K562 (cell line): ENCODE measurements around the gene PLEKHA8. TPM values are rescaled to one million over a fixed set of nuclear protein-coding genes. Genes with fewer than 3 reads are reported as not detected.

ENCODE experiments used
- ATAC-seq: fragments of 200-7000 bp; cut with Tn5 transposase; 3 replicates; pipeline ENCODE4 v1.9.1; 2020; ENCODE audit warnings: moderate library complexity
- BruUV-seq: library from RNA; stranded (reverse); fragments of 400-500 nt; replicated peaks from 2 replicates; lab custom pipeline; 2021; lab: Mats Ljungman, UMichigan
- CTCF ChIA-PET: fragments of 300-600 bp; formaldehyde crosslinking; extraction: SDS; loops from one replicate; lab custom pipeline; 2021; ENCODE audit warnings: low intra/inter-chr PET ratio; lab: Yijun Ruan, JAX
- POLR2A ChIA-PET: fragments of 300-600, 350-650 bp; sonication (Branson Sonifier 250); formaldehyde crosslinking; extraction: SDS; loops from one replicate; lab custom pipeline; 2021; ENCODE audit warnings: antibody characterized with exemption, inconsistent platforms; lab: Yijun Ruan, JAX
- DNase-seq, 4 experiments: peaks; one replicate each; pipeline versions ENCODE4 v3.0.0 to v3.0.0-alpha.2; 2011 to 2018; ENCODE audit warnings: low spot score in 3 of 4, mixed read lengths in 3 of 4; ENCODE audit errors: extremely low read depth in 1 of 4
- FAIRE-seq: peaks from 2 replicates; lab custom pipeline; 2011; peaks lifted over from hg19 to GRCh38; lab: Jason Lieb, UNC
- H2AFZ ChIP-seq: 2 replicates; pipeline ENCODE4 v1.6.0; 2011; ENCODE audit warnings: low read depth, low read length, control low read depth, inconsistent platforms
- H3K27ac ChIP-seq: fragments of 200-600 bp; 3 replicates; pipeline ENCODE4 v1.8.0; 2011; ENCODE audit warnings: low read depth, mild to moderate bottlenecking, control low read depth, inconsistent platforms, low read length, moderate library complexity, mixed read lengths; ENCODE audit errors: extremely low read depth
- H3K27me3 ChIP-seq, 2 experiments: fragments of 300-600 bp in 1 of 2; 2 replicates in 1 of 2; 3 replicates in 1 of 2; pipeline versions ENCODE4 v1.6.0 to v1.8.0; 2011; ENCODE audit warnings: inconsistent platforms in 2 of 2, low read length in 2 of 2, mild to moderate bottlenecking in 1 of 2, mixed read lengths in 1 of 2, moderate library complexity in 1 of 2; ENCODE audit not compliant: control insufficient read depth in 2 of 2, insufficient read depth in 2 of 2
- H3K36me3 ChIP-seq: fragments of 300-600 bp; 3 replicates; pipeline ENCODE4 v1.8.0; 2011; ENCODE audit warnings: mild to moderate bottlenecking, low read length, inconsistent platforms; ENCODE audit not compliant: control insufficient read depth, insufficient read depth
- H3K4me1 ChIP-seq, 2 experiments: fragments of 200-600 bp in 1 of 2; replicated peaks in 1 of 2; 2 replicates in 1 of 2; 3 replicates in 1 of 2; pipeline versions ENCODE4 v1.5.1 to v1.8.0; 2011; ENCODE audit warnings: inconsistent platforms in 2 of 2, low read length in 2 of 2, mild to moderate bottlenecking in 1 of 2, mixed read lengths in 1 of 2, moderate library complexity in 1 of 2; ENCODE audit not compliant: control insufficient read depth in 2 of 2, insufficient read depth in 2 of 2
- H3K4me2 ChIP-seq: 2 replicates; pipeline ENCODE4 v1.6.1; 2011; ENCODE audit warnings: low read length, control low read depth, inconsistent platforms, mixed read lengths; ENCODE audit not compliant: insufficient read depth
- H3K4me3 ChIP-seq: fragments of 200-600 bp; sonication (generic), shearing (Covaris generic); 2 replicates; pipeline ENCODE4 v1.5.1; 2016; ENCODE audit warnings: control low read depth, inconsistent platforms
- H3K79me2 ChIP-seq: fragments of 200-600 bp; 3 replicates; pipeline ENCODE4 v1.8.0; 2011; ENCODE audit warnings: low read length, inconsistent platforms; ENCODE audit not compliant: control insufficient read depth, insufficient read depth
- H3K9ac ChIP-seq, 2 experiments: 2 replicates each; pipeline versions ENCODE4 v1.6.0 to v1.6.1; 2011; ENCODE audit warnings: low read depth in 2 of 2, low read length in 2 of 2, control low read depth in 1 of 2, inconsistent platforms in 1 of 2, mild to moderate bottlenecking in 1 of 2, mixed read lengths in 1 of 2; ENCODE audit not compliant: insufficient read depth in 1 of 2
- H3K9me1 ChIP-seq: one replicate; pipeline ENCODE4 v1.6.0; 2011; ENCODE audit warnings: inconsistent platforms, mild to moderate bottlenecking, low read length, moderate library complexity; ENCODE audit not compliant: control insufficient read depth, insufficient read depth
- H3K9me3 ChIP-seq: replicated peaks from 2 replicates; pipeline ENCODE4 v1.5.1; 2011; ENCODE audit warnings: low read depth, low read length, inconsistent platforms; ENCODE audit not compliant: control insufficient read depth, insufficient read depth
- H4K20me1 ChIP-seq: replicated peaks from 2 replicates; pipeline ENCODE4 v1.6.1; 2011; ENCODE audit warnings: low read length, inconsistent platforms, mixed read lengths; ENCODE audit not compliant: control insufficient read depth, insufficient read depth
- CBFA2T2 ChIP-seq: fragments of 450-650 bp; conservative IDR thresholded peaks from 2 replicates; pipeline ENCODE4 v1.6.1; 2017; ENCODE audit warnings: mild to moderate bottlenecking
- CXXC5 ChIP-seq: fragments of 250-450 bp; sonication (Bioruptor Pico); IDR thresholded peaks from 2 replicates; pipeline ENCODE4 v1.8.0; 2022; ENCODE audit warnings: inconsistent platforms, mild to moderate bottlenecking, moderate library complexity
- GABPA ChIP-seq: fragments of 200-800 bp; sonication (Bioruptor generic); conservative IDR thresholded peaks from 2 replicates; pipeline ENCODE4 v1.6.1; 2016; ENCODE audit warnings: low read depth, missing genetic modification characterization, missing compliant biosample characterization
- HNRNPL ChIP-seq: fragments of 200-400 bp; formaldehyde crosslinking; IDR thresholded peaks from 2 replicates; pipeline ENCODE4 v1.6.1; 2017; ENCODE audit warnings: low read depth, mild to moderate bottlenecking, low read length
- MEIS2 ChIP-seq: fragments of 450-650 bp; IDR thresholded peaks from 2 replicates; pipeline ENCODE4 v1.6.1; 2014; ENCODE audit warnings: mild to moderate bottlenecking; ENCODE audit not compliant: partially characterized antibody
- RAD51 ChIP-seq: fragments of 450-650 bp; IDR thresholded peaks from 2 replicates; pipeline ENCODE4 v1.7.1; 2016; ENCODE audit warnings: low read depth, mild to moderate bottlenecking, borderline replicate concordance
- RBM39 ChIP-seq: fragments of 200-400 bp; formaldehyde crosslinking; optimal IDR thresholded peaks from 2 replicates; pipeline ENCODE3; 2018; ENCODE audit warnings: low read depth, low read length
- ZBTB17 ChIP-seq: fragments of 450-650 bp; formaldehyde crosslinking; IDR thresholded peaks from 2 replicates; pipeline ENCODE4 v1.4.0; 2020; ENCODE audit warnings: mild to moderate bottlenecking
- ZNF512 ChIP-seq: IDR thresholded peaks from 2 replicates; pipeline ENCODE4 v1.6.1; 2016; ENCODE audit warnings: missing genetic modification characterization, missing compliant biosample characterization
- WGBS: fragments of 100-300 bp; shearing (Covaris generic); methylation state at CpG from one replicate; pipeline ENCODE4 v1.1.6; 2016; ENCODE audit warnings: low coverage, mixed read lengths; ENCODE audit not compliant: insufficient coverage; ENCODE audit errors: missing lambda C conversion rate; 5-methylcytosine and 5-hydroxymethylcytosine counted together
- in situ Hi-C: fragments of 300-500 bp; cut with MboI; formaldehyde crosslinking; loops from 4 replicates; pipeline ENCODE4 v1.15.0; 2018; ENCODE audit warnings: inconsistent platforms, mixed read lengths
- intact Hi-C: fragments of 100-400 bp; cut with micrococcal nuclease; formaldehyde crosslinking; loops from 2 replicates; pipeline ENCODE4 v1.14.2; 2022
- polyA plus RNA-seq, 8 experiments: library from polyadenylated mRNA; depleted of rRNA in 4 of 8; stranded (reverse) in 5 of 8; unstranded in 3 of 8; fragments of >200 nt; fragmentation: Nextera tagmentation in 2 of 8; fragmentation: Illumina TruSeq in 1 of 8; extraction: Ambion mirVana in 2 of 8; extraction: Trizol in 1 of 8; gene quantifications; 2 replicates each; pipeline versions ENCODE4 v1.2.1 to v1.2.3, GENCODE V29; 2011 to 2014; ENCODE audit warnings: inconsistent platforms in 1 of 8, missing spikeins in 1 of 8
- total RNA-seq, 7 experiments: library from RNA; depleted of rRNA in 6 of 7; stranded (reverse); fragments of >200 nt in 6 of 7; fragmentation: Illumina TruSeq in 2 of 7; extraction: Trizol in 2 of 7; gene quantifications; 2 replicates each; pipeline versions ENCODE4 v1.2.1 to v1.2.3, GENCODE V29; 2011 to 2021; ENCODE audit warnings: low replicate concordance in 1 of 7

The PLEKHA8 gene
- total and polyA plus RNA-seq, 9 of the 15 experiments (the other 6 are each of a cell fraction or from before 2014, with no cell fraction given), result 3.2 to 16.3 (median 11.8) TPM

DNA sequence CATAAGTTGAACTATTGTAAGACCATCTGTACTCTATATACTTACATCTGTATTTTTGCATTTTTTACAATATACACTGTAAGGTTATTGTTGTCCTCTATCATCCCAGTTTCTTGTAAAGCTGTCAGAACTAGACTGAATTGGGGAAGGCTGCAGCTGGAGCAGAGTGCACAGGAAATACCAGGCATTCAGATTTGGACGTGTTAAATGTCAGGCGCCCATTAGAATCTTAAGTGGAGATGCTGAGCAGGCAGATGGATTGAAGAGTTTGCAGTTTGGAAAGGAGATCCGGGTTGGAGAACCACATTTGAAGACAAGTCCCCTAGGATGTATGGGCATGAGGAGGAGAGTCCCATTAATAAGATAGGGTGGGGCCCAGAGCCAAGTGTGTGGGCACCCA is 147.0 kb downstream of the PLEKHA8 start:
- ATAC-seq (no peak), FAIRE-seq (no peak), DNase-seq (no peak)
- intact Hi-C loops (no loop called here), in situ Hi-C loops (no loop called here)
- POLR2A ChIA-PET, result interaction anchor here (1.1 to 1.6 kb wide), 2 partner anchors 11 to 32 kb away, joined by 3 to 7 read pairs; no protein-coding TSS in a partner anchor
- peaks cover 0 to 10% of the 10 kb centered on the region in 2 experiments; a peak in 2 of 5 replicates for H3K4me1 ChIP-seq
- no peak overlapping the region for H3K27ac ChIP-seq
- 7% methylated on average over 3 of the region's 3 CpGs for WGBS
- H3K36me3 ChIP-seq, result no peaks in the 10 kb centered on the region
- H4K20me1 ChIP-seq, result no peaks in the 10 kb centered on the region
- no peak overlapping the region for H3K9ac ChIP-seq
- no peaks in the 10 kb centered on the region for H3K9me1 ChIP-seq
- H3K79me2 ChIP-seq, result no peaks in the 10 kb centered on the region
- H3K4me3 ChIP-seq, result no peak overlapping the region
- H2AFZ ChIP-seq, result no peak overlapping the region
- H3K27me3 ChIP-seq, result peaks cover 3 to 36% of the 10 kb centered on the region in 2 experiments; a peak in 3 of 5 replicates
- H3K4me2 ChIP-seq, result no peak overlapping the region
- BruUV-seq, result no TSS peak
- no peak for TF ChIP-seq CXXC5 (CRISPR knock-in tag)
- no peak for TF ChIP-seq RBM39
- no peak for TF ChIP-seq RAD51
- TF ChIP-seq CBFA2T2, result no peak
- TF ChIP-seq ZBTB17 (CRISPR knock-in tag), result no peak
- no peak for TF ChIP-seq GABPA (tag)
- TF ChIP-seq ZNF512 (tag), result no peak
- TF ChIP-seq HNRNPL, result no peak
- TF ChIP-seq MEIS2, result no peak
- H3K9me3 ChIP-seq, result no peaks in the 10 kb centered on the region
- CTCF ChIA-PET, result no interaction called here
